HG03060 (cell line): ENCODE measurements around the gene HMGN4.
"Not testable (repeated sequence)": the region's sequence is repeated elsewhere in the genome, so short reads cannot be mapped to it uniquely, and the experiment has no call there.

Experiments used
- ATAC-seq: cut with Tn5 transposase; IDR thresholded peaks from one replicate; pipeline ENCODE4 v1.9.1; 2021; ENCODE audit warnings: low read depth, moderate number of reproducible peaks; ENCODE audit not compliant: unreplicated experiment

HMGN4 gene

GRCh38 chr6:26537846-26538571, at the start of gene HMGN4:
TSS of gene HMGN4 (plus strand) at chr6:26538366. CDS start at chr6:26545207, 6,841 bp downstream.
- peak; percentile 29 for ATAC-seq

GRCh38 chr6:26489996-26490964, 47.9 kb upstream of the HMGN4 start:
- no peak for ATAC-seq

GRCh38 chr6:26491604-26492003, 46.6 kb upstream of the HMGN4 start:
- ATAC-seq = no peak

GRCh38 chr6:26493258-26493657, 44.9 kb upstream of the HMGN4 start:
- no peak for ATAC-seq

DNA sequence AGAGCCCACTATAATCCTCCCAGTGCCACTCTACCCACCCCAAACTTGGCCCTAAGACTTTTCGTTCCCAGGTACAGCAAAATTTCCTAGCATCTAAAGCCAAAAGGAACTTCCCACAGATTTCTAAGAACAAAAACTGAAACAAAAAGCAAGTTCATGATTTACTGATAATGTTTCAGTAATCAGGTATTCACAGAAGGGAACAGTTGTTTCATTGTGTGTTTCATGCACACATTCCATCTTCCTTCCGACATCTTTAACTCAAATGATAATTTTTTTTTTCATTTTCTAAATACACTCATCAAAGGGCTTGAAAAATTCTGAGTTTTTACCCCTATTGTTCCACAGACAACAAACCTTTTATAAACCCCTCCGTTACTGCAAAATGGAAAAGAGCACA, 44.0 kb upstream of the HMGN4 start:
- no peak for ATAC-seq

DNA sequence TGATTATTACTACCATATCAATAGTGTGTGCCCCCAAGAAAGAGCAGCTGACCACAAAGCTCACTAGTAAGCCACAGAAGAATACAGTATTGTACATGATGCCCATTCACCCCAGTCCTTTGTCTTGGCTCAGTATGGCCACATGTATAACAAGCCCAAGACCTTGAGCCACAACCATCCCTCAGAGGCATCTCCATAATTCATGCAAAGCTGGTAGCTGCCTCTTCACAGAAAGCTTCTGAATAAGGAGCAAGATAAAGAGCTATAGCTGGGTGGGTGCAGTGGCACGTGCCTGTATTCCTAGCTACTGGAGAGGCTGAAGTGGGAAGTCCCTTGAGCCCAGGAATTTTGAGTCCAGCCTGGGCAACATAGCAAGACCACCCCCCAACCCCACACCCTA, 42.9 kb upstream of the HMGN4 start:
- no peak for ATAC-seq

DNA sequence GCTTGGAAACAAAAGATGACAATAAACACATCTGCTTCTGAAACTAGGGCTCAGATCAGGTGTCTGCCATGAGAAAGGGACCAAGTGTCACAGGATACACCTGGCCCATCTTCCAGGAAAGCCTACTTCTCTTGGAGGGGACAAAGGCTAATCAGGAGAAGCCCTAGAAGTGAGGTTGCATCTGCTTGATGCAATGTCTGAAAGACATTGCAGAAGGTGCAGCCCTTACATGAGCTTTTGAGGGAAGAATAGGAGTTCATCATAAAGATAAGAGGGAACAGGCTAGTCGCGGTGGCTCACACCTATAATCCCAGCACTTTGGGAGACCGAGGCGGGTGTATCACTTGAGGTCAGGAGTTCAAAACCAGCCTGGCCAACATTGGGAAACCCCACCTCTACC, 40.6 kb upstream of the HMGN4 start:
- no peak for ATAC-seq

- no peak for ATAC-seq
Measured at GRCh38 chr6:26500102-26500501, 38.1 kb upstream of the HMGN4 start, which contains the start of gene BTN1A1. TSS of gene BTN1A1 (plus strand) at chr6:26500303. CDS start at chr6:26501287, 984 bp downstream.

DNA sequence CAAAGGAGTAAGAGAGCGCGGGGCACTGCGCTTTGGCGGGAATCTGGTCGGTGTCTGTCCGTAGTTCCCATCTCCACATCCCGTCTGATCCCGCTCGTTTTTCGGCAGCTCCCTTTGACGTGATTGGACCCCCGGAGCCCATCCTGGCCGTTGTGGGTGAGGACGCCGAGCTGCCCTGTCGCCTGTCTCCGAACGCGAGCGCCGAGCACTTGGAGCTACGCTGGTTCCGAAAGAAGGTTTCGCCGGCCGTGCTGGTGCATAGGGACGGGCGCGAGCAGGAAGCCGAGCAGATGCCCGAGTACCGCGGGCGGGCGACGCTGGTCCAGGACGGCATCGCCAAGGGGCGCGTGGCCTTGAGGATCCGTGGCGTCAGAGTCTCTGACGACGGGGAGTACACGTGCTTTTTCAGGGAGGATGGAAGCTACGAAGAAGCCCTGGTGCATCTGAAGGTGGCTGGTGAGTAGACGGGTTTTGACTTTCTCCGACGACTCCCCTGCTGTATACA, 36.6 kb upstream of the HMGN4 start:
- no peak for ATAC-seq

GRCh38 chr6:26502165-26502564, 36.0 kb upstream of the HMGN4 start:
- ATAC-seq = no peak

GRCh38 chr6:26502626-26503025, 35.5 kb upstream of the HMGN4 start:
- ATAC-seq = no peak

- no peak for ATAC-seq
Measured at GRCh38 chr6:26507658-26508057, 30.5 kb upstream of the HMGN4 start.

- not testable (repeated sequence) for ATAC-seq
Measured at GRCh38 chr6:26511033-26511432, 27.1 kb upstream of the HMGN4 start.

DNA sequence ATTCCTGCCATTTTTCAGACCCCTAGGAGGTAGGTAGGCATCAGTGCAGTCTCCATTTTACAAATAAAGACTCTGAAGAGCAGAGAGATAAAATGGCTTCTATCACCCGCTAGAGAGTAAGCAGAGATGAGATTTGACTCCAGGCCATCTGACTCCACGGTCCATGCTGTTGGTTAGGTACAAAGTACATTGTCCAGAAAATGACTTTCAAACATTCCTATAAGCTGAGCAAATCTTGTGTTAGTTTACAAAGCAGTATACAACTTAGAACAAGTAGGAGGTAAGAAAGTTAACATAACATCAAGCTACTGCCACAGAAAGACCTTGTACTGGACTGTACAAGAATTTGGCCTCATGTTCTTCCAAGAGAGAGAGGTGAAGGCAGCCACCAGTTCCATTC, 23.2 kb upstream of the HMGN4 start:
- ATAC-seq = no peak

DNA sequence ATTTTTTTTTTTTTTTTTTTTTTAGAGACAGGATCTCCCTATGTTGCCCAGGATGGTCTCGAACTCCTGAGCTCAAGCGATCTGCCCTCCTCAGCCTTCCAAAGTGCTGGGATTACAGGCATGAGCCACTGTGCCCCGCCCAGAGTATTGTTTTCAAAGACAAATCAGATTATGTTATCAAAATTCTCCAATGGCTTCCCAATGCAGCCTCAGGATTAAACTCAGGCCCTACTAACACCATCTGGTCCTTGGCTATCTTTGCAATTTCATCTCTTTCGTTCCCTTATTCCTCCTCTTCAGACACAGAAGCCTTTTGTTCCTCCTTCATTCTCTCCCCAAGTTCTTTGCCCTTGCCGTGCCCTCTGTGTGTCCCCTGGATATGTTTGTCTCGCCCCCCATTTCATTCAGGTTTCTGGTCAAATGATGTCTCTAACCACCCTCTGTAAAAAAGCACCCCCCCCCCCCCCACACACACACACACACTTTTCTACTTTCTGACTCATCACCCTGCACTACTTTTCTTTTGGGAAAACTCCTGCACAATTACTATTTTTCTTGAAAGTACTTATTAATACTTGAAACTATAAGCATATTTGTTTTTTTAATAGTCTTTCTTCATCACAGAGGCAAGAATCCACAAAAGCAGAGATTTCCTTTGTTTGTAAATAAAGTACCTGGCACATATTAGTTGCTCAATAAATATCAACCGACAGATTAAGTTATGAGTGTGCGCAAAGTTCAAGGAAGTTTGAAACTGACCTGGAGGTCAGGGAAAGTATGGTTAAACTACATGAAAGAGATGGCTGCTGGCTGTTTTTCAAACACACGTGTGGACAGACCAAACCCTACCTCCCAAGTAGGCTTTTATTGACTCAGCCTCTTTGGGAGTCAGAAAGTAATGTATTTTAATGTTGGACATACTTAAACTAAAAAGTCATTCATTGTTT, 21.4 kb upstream of the HMGN4 start:
- ATAC-seq = no peak

GRCh38 chr6:26519359-26519758, 18.8 kb upstream of the HMGN4 start:
- ATAC-seq = no peak

DNA sequence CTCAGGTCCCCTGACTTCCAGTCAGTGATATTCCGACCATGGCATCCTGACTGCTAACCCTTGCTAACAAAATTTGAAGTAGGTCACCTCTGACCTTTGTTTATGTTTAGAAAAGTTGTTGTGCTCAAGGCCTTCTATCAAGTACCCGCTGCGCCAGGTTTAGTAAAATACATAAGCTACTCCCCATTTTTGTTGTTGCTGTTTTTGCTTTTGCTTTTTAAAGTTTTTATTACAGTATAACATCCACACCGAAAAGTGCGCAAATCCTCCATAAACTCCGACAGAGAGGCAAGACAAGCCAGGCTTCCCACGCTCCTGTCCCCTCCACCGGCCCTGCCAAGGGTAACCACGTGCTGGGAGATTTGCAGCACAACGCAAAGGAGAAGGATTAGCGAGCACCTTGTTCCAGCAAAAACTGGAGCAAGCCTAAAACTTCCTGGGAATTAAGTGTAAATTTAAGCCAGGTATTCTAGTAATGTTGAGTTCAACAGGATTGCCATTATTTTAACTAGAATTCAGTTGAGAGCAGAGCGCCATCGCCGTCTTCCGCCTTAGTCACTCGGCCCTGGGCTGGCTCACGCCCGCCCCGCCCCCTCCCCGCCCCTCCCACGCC, 17.8 kb upstream of the HMGN4 start:
- peak; percentile 21 for ATAC-seq

- ATAC-seq = peak; percentile 53
Measured at GRCh38 chr6:26520850-26521599, 17.1 kb upstream of the HMGN4 start.
